ENCODE measurements around the gene LLGL2.

Gene LLGL2

DNA sequence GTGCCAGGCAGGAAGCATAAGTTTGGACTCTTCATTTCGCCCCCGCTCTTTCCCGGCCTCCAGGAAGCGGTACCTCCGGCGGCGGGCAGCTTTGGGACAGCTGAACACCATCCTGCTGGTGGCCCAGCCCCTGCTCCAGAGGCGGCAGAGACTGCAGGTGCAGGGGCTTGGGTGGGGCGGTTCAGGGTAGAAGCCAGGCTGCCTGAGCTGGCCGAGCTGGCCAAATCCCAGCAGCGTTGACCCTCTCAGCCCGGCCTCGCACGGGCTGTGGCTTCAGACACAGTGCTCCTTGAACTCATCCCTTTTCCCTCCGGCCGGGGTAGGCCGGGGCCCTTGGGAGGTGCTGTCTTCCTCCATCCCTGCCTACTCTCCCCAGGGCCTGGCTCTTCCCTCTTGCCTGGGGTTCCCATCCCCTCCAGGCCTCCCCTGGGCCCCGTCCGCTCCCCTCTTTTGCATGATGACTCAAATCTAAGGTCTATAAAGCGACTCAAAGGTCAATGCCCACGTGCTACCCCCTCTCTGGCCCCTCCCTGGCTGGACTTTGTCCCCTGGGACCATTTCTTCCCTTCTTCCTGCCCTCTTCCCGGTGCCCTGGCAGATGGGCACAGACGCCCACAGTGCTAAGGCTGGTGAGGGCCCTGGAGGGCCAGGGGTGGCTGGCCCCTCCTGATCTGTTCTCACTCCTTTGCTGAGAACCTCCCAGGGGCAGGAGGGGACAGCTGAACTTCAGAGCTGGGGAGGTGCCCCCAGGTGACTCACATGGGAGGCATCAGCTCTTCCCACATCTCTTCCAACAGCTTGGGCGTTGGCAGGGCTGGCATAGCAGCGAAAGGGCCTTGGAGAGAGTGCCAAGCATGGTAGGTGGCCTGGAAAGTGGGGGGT is 84.8 kb downstream of the LLGL2 start:
- H3K4me3 ChIP-seq (ENCODE audit: low read depth, low read length): no peak overlapping the region
- TF ChIP-seq, protein P1, sequence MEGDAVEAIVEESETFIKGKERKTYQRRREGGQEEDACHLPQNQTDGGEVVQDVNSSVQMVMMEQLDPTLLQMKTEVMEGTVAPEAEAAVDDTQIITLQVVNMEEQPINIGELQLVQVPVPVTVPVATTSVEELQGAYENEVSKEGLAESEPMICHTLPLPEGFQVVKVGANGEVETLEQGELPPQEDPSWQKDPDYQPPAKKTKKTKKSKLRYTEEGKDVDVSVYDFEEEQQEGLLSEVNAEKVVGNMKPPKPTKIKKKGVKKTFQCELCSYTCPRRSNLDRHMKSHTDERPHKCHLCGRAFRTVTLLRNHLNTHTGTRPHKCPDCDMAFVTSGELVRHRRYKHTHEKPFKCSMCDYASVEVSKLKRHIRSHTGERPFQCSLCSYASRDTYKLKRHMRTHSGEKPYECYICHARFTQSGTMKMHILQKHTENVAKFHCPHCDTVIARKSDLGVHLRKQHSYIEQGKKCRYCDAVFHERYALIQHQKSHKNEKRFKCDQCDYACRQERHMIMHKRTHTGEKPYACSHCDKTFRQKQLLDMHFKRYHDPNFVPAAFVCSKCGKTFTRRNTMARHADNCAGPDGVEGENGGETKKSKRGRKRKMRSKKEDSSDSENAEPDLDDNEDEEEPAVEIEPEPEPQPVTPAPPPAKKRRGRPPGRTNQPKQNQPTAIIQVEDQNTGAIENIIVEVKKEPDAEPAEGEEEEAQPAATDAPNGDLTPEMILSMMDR (IDR thresholded peaks at IDR 0.05; ENCODE audit: low read depth, low read length): no peak
- H3K36me3 ChIP-seq: no peaks in the 10 kb centered on the region
- no peaks in the 10 kb centered on the region for H3K27me3 ChIP-seq (ENCODE audit: insufficient read depth, low read depth, severe bottlenecking)
- H3K9me3 ChIP-seq (ENCODE audit: severe bottlenecking): no peaks in the 10 kb centered on the region
- H3K27ac ChIP-seq: no peak overlapping the region
- DNase-seq: no peak

DNA sequence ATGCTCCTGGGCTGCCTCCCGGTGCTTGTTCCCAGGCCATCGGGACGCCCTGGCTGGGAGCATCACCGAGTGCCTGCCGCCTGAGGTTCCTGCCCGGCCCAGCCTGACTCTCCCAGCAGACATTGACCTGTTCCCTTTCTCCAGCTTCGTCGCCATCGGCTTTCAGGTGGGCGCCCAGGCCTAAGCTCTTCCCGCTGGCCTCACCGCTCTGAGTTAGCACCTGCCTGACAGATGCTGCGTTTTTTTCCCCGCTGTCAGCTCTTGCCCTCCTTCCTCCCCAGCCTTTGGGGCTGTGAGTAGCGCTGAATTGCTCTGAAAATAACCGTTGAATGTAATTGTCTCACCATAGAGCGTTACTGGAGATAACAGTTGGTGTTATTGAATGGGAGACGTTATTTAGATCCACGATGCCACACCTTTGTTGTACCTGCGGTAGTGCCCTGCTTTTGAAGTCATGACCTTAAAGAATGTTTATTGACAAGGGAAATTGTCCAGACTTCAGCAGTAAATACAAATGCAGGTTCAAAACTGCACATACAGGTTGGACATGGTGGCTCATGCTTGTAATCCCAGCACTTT is 86.4 kb downstream of the LLGL2 start:
- Histone ChIP-seq H3K36me3 (no peaks in the 10 kb centered on the region), H3K27ac (no peak overlapping the region), H3K27me3 (ENCODE audit: insufficient read depth, low read depth, severe bottlenecking) (no peaks in the 10 kb centered on the region), H3K9me3 (ENCODE audit: severe bottlenecking) (no peaks in the 10 kb centered on the region), H3K4me3 (ENCODE audit: low read depth, low read length) (no peak overlapping the region)
- TF ChIP-seq, protein P1 (IDR thresholded peaks at IDR 0.05; ENCODE audit: low read depth, low read length): no peak
- DNase-seq: no peak

DNA sequence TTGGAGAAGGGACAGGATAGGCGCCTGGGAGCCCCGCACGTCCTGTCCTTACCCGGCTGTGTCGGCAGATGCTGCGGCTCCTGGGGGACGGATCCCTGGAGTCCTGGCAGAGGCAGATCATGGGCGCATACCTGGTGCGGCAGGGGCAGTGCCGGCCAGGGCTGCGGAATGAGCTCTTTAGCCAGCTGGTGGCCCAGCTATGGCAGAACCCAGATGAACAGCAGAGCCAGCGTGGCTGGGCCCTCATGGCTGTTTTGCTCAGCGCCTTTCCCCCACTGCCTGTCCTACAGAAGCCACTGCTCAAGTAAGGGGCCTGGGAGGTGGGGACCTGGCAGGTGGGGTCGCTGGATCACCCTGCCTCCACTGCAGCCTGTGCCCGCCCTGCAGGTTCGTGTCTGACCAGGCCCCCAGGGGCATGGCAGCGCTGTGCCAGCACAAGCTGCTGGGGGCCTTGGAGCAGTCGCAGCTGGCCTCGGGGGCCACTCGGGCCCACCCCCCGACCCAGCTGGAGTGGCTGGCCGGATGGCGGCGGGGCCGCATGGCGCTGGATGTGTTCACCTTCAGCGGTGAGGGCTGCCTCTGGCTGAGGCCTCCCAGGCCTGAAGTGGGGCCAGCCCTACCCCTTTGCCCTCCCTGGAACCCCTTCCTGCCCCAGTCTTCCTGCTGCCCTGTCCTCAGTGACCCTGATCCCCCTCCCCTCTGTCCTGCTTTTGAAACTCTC is 87.6 kb downstream of the LLGL2 start:
- DNase-seq: no peak
- Histone ChIP-seq H3K36me3 (no peaks in the 10 kb centered on the region), H3K27me3 (ENCODE audit: insufficient read depth, low read depth, severe bottlenecking) (no peaks in the 10 kb centered on the region)

DNA sequence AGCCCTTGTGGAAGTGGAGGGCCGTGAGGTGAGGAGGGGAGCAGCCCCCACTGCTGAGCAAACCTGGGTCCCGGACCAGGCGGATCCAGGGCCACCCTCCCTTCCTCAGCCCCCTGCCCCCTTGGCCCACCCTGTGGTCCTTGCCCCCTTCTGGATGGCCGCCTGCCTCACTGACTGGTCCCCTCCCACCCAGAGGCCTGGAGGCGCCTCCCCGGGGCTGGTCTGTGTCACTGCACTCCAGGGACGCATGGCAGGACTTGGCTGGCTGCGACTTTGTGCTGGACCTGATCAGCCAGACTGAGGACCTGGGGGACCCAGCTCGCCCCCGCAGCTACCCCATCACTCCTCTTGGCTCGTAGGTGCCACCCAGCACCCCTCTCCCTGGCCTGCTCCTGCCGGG is 88.5 kb downstream of the LLGL2 start:
- TF ChIP-seq, protein P1 (IDR thresholded peaks at IDR 0.05; ENCODE audit: low read depth, low read length): peak; percentile 75
- peak; percentile 78 for DNase-seq
- Histone ChIP-seq H3K4me3 (ENCODE audit: low read depth, low read length) (no peak overlapping the region), H3K9me3 (ENCODE audit: severe bottlenecking) (no peaks in the 10 kb centered on the region), H3K27me3 (ENCODE audit: insufficient read depth, low read depth, severe bottlenecking) (no peaks in the 10 kb centered on the region), H3K27ac (no peak overlapping the region), H3K36me3 (no peaks in the 10 kb centered on the region)

More for the DNA sequence above, 87.6 kb downstream of the LLGL2 start:
- Histone ChIP-seq H3K4me3 (ENCODE audit: low read depth, low read length) (no peak overlapping the region), H3K27ac (no peak overlapping the region), H3K9me3 (ENCODE audit: severe bottlenecking) (no peaks in the 10 kb centered on the region)
- TF ChIP-seq, protein P1 (IDR thresholded peaks at IDR 0.05; ENCODE audit: low read depth, low read length): no peak

DNA sequence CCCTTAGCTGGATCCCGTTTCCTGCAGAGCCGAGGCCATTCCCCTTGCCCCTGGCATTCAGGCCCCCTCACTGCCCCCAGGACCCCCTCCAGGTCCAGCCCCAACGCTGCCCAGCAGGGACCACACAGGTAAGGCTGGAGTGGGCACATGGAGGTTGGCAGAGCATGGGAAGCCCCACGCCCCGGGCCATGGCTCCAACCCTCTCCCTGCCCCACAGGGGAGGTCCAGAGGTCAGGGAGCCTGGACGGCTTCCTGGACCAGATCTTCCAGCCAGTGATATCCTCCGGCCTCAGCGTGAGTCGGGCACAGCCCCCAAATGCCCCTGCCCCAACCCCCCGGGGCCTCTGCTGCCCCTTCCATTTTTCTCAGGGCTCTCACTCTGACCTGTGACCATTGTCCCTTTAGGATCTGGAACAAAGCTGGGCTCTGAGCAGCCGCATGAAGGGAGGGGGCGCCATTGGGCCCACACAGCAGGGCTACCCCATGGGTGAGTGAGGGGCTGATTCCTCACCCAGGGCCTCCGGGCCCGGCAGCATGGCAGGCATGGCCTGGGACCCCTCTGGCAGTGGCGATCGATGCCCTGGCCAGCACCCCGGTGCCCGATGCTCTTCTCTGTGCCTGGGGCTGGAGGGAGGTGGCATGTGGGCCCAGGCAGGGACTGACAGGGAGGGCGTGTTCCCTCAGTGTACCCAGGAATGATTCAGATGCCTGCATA is 89.2 kb downstream of the LLGL2 start:
- H3K36me3 ChIP-seq: no peaks in the 10 kb centered on the region
- TF ChIP-seq, protein P1 (IDR thresholded peaks at IDR 0.05; ENCODE audit: low read depth, low read length): peak; percentile 33; the same call in 1 of the 2 replicates
- no peak overlapping the region for H3K4me3 ChIP-seq (ENCODE audit: low read depth, low read length)
- no peaks in the 10 kb centered on the region for H3K27me3 ChIP-seq (ENCODE audit: insufficient read depth, low read depth, severe bottlenecking)
- no peaks in the 10 kb centered on the region for H3K9me3 ChIP-seq (ENCODE audit: severe bottlenecking)
- no peak overlapping the region; the same call in 1 of the 2 replicates for H3K27ac ChIP-seq
- no peak for DNase-seq
